GF-D8 (cell line): ENCODE data around the gene SHFL.

ENCODE experiments used
- DNase-seq: peaks from one replicate; lab custom pipeline; 2025; lab: John Stamatoyannopoulos, UW

Gene SHFL

DNA sequence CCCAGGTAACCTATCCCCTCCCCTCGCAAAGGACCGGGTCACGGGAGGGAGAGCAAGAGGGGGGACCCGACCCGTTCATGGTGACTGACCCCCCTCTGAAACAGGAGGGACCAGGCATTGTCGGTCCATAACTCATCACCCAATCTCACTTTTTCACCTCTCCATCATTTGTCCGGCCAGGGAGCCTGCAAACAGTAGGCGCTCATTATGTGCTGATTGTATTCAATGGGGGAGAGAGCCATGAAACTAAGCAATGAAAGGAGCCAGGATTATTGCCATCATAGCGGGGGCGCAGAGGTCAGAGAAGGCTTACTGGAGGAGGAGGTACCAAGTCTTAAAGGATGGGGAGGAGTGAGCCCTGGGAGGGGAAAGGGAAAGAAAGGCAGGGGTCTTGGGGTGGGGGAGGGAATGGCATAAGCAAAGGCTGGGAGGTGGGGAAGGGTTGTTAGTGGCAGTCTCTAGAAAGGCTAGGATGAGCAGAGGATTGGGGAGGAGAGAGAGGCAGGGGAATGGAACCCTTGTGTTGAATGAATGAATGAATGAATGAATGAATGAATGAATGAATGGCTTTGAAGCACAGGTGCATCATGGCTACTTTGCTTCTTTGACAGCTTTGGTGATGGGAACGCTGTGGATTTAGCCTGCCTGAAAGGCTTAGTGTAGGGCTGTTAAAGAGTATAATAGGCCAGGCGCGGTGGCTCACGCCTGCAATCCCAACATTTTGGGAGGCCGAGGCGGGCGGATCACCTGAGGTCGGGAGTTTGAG is 1.4 kb downstream of the SHFL start:
- no peak for DNase-seq

DNA sequence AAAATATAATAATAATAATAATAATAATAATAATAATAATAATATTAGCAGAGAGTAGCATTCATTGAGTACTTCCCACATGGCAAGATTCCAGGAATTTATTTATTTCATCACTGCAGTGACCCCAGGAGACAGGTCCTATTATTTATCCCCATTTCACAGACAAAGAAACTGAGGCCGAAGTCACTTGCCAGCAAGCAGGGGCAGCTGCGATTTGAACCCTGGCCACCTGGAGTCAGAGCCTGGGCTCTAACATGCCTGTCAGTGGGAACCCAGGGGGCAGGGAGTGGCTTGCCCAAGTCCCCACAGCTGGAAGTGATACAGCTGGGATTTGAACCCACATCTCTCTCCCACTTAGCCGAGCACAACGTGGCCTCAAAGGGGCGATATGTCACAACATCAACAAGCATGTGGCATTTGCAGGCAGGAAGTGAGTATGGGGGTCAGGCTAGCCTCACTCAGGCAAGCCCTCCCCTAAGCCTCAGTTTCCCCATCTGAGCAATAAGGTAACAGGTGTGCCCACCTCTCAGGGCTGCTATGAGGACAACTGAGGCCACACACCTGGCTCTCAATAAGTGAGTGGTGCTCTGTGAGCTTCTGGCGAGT is 2.9 kb downstream of the SHFL start:
- no peak for DNase-seq

DNA sequence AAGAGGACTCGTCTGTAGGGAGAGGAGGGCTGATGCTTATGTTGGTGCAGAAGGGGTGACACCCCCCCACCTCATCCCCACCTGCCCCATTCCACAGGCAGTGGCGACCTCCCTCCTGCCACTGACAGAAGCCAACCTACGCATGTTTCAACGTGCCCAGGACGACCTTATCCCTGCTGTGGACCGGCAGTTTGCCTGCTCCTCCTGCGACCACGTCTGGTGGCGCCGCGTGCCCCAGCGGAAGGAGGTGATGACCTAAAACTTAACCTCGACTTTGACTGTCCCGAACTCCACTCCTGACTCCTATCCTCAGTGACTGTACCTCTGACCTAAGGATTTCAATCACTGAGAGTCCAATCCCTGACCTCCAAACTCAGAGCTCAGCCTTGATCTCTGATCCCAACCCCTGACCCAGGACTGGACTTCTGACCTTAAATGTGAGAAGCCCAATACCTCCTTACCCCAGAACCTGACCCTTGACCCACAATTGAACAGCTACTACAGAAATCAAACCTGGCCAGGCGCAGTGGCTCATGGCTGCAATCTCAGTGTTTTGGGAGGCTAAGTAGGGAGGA is 3.8 kb downstream of the SHFL start:
- no peak for DNase-seq

DNA sequence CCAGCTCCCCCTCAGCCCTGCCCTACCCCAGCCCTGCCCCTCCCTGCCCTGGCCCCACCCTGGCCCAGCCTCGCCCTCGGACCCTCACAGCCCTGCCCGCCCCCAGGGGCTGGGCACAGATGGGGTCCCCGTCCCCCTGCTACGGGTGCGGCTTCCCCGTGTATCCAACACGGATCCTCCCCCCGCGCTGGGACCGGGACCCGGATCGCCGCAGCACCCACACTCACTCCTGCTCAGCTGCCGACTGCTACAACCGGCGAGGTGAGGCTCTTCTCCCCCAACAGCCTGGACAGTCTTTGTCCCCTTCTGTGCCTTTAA is 5.2 kb downstream of the SHFL start:
- no peak for DNase-seq

DNA sequence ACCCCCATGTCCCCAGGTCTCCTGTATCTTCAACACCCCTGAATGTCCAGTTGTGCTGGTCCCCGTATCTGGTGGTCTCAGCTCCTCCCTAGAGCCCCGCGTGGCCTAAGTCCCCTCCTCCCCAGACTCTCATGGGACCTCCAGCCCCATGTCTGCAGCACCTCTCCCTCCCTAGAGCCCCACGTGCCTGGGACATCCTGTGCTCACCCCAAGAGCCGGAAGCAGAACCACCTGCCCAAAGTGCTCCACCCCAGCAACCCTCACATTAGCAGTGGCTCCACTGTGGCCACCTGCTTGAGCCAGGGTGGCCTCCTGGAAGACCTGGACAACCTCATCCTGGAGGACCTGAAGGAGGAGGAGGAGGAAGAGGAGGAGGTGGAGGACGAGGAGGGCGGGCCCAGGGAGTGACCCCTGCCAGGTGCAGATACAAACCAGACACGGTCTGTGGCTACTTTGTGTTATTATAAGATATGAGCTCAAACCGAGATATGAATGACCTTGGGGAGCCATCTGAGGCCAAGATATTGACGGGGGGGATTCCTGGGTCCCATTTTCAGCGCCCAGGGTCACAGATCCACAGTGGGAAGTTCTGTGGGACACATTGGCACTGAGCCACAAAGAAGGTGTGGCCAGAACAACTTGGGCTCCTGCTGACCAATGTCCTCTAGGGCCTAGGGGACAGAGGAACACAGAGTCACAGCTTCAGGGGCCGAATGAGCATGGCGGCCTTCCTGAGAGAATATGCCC is 6.0 kb downstream of the SHFL start:
- DNase-seq: no peak

DNA sequence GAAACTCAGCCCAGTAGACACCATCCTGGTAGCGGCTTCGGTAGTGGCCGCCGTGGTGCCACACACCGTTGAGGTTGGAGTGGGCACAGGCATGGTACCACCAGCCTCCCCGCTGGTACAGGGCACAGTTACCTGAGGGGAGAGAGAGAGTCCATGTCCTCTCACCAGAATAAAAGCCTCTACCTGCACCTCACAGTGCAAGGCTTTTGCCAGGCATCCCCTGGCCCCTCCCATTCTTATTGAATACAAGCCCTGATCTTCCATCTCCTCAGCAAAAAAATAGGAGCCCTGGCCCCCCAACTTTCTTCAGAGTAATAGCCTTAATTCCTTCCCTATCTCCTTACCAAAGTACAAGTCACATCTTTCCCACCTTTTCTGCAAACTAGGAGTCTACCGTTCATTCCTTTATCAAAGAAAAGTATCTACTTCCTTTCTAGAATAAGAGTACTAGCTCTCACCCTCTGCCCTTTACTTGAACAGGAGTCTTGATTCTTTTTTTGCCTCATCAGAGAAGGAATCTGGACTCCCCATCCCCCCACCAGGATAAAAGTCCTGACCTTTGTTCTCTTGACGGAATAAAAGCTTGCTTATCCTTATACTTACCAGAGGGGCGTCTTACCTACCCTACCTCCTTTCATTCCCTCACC is 6.7 kb downstream of the SHFL start:
- DNase-seq: no peak

DNA sequence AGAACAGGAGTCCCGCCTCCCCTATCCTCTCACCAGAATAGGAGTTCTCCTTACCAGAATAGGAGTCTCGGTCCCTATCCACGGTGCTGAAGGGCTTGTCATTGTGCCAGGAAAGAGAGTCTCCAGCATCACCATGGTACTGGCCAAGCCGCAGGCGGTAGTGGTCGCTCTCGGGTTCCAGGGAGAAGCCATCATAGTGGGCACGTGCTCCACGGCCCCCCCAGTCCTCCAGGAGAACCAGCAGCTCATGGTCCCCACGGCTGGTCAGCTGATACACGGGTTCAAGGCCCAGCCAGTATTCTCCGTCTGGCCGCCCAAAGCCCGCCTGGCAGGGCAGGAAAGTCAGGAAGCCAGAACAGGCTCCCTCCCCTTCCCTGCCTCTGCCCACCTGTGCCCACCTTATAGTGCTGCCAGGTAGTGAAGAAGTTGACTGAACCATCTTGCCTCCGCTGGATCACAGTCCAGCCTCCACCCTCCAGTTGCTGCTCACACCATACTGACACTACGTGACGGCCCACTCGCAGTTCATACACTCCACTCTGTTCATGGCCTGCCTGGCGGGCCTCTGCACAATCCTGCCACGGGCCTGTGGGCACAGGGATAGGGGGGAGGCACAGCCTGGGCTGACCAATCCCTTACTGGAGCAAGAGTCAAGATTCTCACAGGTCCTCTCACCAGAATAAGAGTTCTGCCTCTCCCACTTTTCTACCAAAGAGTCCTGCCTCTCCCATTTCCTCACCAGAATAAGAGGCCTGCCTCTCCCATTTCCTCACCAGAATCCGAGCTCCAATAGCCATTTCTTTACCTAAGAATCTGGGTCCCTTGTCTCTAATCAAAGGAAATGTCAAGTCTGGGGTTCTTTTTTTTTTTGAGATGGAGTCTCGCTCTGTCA is 7.4 kb downstream of the SHFL start:
- DNase-seq: no peak

DNA sequence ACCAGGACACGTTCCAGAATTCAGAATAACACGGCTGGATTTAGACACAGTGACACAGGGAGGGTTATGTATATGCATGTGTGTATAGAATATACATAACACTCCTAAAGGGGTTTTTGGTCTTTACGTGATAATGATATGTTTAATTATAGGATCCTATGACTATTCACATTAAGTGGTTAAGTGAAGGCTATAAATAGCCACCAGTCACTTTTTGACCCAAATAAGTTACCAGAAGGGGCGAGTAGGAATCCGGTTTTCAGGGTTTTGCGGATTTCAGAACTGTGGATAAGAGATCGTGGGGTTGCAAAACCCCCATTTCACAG is 9.5 kb downstream of the SHFL start:
- DNase-seq: no peak

DNA sequence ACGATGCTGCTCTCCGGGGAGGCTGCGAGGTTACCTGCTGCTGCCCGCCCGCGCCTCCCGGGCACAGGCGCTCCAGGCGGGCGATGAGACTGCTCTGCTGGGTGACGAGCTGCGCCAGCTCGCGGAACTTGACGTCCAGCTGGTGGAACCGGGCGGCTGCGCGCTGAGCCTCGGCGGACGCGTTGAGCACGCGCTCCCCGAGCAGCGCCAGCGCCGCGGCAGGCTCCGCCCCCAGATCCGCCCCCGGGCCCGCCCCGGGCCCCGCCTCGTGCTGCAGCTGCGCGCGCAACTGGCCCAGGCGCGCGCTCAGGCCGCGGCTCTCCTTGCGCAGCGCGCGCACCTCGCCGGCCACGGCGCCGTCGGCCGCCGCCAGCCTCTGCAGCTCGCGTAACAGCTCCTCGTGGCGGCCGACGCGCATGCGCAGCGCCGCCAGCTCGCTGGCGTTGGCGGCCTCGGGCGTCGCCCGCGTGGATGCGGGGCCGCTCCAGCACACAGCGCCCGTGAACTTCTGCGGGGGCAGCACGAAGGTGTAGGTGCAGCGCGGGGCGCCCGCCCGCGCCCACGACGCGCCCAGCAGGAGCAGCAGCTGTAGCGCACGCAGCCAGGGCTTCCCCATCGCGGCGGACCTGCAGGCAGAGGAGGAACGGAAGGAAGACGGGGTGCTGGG is 10.0 kb downstream of the SHFL start:
- peak; percentile 76 for DNase-seq

DNA sequence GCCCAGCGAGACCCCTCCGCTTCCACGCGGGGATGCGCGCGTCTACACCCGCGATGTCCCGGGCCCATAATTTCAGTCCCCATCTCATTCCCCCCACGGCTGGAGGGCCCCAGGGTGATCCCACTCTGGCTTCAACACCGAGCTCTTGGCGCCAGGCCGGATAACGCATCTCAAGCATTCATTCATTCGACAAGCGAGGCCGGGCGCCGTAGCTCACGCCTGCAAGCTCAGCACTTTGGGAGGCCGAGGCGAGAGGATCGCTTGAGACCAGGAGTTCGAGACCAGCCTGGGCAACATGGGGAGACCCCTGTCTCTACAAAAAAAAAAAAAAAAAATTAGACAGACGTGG is 10.5 kb downstream of the SHFL start:
- DNase-seq: peak; percentile 43

DNA sequence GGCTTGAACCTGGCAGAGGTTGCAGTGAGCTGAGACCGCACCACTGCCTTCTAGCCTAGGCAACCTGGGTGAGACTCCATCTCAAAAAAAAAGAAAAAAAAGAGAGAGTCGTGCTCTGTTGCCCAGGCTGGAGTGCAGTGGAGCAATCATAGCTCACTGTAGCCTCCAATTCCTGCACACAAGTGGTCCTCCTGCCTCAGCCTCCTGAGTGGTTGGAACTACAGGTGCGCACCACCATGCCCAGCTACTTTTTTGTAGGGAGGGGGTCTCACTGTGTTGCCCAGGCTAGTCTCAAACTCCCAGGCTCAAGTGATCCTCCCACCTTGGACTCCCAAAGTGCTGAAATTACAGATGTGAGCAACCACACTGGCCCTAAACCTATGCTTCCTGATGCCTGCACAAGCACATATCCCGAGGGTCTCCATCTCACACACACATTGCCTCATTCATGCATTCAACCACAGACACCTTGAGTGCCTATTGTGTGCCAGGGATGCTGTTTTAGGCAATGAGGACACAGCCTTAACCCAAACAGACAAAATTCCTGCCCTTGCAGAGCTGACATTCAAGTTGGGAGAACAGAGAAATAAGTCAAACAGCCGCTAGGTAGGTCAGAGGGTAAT is 14.2 kb downstream of the SHFL start:
- DNase-seq: no peak

DNA sequence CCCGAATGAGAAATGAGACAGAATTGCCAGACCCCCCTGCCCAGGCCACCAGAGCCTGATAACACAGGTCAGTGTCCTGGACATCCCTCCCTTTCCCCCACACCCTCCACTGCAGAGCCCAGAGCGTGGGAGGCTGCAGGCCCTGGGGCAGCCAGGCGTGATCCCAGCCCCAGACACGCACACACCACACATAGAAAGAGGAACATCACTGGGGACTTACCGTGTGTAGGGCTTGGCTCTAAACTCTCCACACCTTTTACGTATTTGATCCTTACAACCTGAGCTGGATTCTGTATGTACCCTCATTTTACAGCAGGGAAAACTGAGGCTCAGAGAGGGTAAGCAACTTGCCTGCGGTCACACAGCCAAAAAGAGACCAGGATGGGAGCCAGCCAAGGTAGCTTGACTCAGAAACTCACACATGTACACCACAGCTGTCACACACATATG is 16.7 kb downstream of the SHFL start:
- DNase-seq: peak; percentile 63

DNA sequence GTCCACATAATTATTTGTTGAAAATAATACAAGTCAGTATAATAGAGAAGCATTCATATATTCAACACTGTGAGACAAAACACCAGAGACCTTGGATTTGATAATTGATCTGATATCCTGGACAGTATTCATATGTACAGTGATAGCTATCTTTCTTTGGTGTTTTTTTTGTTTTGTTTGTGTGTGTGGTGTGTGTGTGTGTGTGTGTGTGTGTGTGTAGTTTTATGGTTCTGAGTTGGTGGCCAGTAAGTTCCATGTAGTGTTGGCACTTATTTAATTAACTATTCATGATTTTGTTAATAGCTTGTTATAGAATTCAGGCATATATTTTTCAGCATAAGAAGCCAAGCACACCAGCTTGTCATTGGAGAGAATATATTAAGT is 18.0 kb downstream of the SHFL start:
- no peak for DNase-seq

DNA sequence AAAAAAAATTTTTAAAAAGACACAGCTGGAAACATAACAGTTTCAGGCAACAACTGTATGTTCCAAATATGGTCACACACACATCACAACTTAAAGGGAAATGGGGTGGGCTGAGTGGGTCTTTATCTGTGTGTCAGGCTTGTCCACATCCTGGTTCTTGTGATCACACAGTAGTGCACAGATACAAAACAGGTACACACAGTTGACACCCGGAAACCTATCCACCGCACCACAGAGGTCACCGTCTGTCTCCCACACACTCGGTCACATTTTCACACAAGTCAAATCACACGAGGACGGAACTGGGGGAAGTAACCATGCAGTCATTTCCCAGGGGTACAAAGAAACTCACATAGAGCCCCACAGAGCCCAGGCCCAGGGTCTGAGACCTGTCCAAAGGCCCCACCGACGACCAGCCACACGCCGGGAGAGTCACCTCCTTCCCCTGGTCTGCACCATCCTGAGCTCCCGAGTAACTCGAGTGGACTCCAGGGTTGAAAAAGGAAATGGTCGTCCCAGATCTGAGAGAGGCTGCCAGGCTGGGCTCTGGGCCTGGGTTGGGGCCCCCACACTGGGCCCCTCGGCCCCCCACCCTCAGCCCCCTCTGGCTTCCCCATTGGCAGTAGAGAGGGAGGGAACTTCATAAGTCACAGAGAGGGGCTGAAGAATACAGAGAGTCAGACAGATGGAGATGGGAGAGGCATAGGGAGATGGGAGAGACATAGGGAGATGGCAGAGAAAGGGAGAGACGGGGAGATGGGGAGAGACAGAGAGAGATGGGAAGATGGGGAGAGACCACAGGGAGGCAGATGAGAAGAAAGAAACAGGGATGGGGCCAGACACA is 18.8 kb downstream of the SHFL start:
- DNase-seq: peak; percentile 86

DNA sequence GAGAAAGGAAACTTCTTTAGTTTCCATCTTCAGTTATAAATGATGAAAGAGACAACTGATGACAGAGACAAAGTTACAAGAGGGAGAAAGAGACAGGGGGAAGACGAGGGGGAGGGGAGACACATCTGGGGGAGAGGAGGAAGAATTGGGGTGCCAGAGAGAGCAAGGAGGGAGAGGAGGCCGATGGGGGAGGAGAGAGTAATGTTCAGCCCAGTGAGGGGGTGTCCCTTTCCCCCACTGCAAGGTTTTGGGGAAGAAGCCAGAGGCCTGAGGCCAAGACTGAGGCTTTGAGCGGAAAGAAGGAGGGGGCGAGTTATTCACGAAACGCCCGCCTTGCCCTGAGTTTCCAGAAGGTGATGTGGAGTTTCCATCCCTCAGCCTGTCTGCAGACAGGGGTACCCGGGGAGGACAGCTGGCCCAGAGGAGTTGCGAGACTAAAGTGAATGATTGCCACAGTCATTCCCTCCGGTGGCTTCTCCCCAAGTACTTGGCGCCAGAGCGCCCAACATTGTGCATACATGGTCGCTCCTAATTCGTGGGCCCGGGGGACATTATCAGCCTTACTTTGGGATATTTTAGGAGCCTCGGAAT is 19.5 kb downstream of the SHFL start:
- peak; percentile 69 for DNase-seq

DNA sequence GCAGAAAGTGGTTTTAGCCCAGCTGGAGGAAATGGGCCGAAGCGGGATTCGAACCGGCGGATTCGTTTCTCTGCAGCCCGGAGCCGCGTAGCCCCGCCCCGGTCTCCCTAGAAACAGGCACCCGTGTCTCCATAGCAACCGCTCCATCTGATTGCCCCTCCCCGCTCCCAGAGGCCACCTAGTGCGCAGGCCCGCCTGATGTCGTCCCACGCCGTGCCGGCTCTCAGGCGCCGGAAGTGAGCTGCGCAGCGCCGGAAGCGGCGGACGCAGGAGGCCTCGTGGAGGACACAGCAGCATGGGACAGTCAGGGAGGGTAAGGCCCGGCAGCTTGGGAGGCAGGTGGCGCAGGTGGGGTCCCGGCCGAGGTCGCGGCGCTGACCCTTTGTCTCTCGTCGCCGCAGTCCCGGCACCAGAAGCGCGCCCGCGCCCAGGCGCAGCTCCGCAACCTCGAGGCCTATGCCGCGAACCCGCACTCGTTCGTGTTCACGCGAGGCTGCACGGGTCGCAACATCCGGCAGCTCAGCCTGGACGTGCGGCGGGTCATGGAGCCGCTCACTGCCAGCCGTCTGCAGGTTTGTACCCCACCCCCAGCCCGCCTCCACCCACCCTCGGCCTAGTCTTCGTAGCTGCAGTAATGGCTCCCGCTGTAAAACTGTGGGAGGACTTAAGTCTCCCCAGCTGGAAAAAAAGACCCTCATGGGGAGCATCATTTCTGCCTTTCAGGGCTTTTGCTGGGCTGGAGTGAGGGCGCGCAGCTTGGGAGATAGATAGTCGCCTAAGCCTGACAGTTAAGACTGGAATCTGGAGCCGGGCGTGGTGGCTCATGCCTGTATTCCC is 20.2 kb downstream of the SHFL start, which contains the start of gene PPAN:
PPAN (plus strand) TSS at position 263 of the 837 bp plus-strand sequence; CDS start at position 296, 33 bp downstream.
- DNase-seq: peak; percentile 92

DNA sequence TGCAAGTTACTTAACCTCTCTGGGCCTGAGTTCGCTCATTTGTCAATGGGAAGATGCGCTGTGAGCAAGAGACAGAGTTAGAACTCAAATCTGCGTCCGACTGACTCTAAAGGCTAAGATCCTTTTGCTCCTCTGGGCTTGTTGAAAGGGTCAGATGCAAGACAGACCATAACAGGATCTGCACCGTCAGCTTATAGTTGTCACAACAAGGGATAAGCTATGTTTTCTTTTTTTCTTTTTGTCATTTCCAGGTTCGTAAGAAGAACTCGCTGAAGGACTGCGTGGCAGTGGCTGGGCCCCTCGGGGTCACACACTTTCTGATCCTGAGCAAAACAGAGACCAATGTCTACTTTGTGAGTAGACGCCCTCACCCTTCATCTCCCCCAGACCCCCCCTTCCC is 21.1 kb downstream of the SHFL start:
- DNase-seq: no peak

DNA sequence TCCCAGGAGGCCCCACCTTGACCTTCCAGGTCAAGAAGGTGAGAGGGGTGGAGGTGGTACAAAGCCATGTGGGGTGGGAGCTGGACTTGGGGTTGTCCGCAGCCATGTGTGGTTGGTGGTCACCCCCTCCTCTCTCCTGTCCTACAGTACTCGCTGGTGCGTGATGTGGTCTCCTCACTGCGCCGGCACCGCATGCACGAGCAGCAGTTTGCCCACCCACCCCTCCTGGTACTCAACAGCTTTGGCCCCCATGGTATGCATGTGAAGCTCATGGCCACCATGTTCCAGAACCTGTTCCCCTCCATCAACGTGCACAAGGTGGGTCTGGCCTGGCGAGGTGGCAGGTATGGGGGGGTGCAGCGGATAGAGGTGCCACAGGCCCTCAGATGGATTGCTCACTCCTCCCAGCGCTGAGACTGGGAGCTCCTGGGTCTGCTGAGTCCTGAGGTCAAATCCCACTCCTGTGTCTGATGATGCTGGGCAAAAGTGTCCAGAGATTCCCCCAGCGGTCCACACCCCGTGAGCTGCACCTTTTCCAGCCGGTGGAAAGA is 21.8 kb downstream of the SHFL start:
- DNase-seq: no peak
